SK-N-SH (cell line): ENCODE measurements around the gene ADISSP.
A peak's percentile ranks its signal among the peaks of the same experiment; 100 is the strongest.

Experiments used
- CTCF ChIP-seq: fragments of 200-600 bp; sonication (generic); IDR thresholded peaks from 2 replicates; pipeline ENCODE4 v1.6.1; 2017; ENCODE audit warnings: antibody characterized with exemption, mild to moderate bottlenecking, moderate library complexity
- EP300 ChIP-seq, 2 experiments: IDR thresholded peaks; 2 replicates each; pipeline versions ENCODE4 v1.4.0 to v1.6.1; 2012; ENCODE audit warnings: borderline replicate concordance in 1 of 2, low read depth in 1 of 2, low read length in 1 of 2
- EZH2phosphoT487 ChIP-seq: fragments of 200-600 bp; sonication (generic); IDR thresholded peaks from 2 replicates; pipeline ENCODE4 v1.6.1; 2017; ENCODE audit warnings: low read depth, mixed run types, mild to moderate bottlenecking, antibody characterized with exemption, moderate library complexity, borderline replicate concordance
- JUND ChIP-seq: IDR thresholded peaks from 2 replicates; pipeline ENCODE4 v1.4.0; 2012
- MXI1 ChIP-seq: IDR thresholded peaks from 2 replicates; pipeline ENCODE4 v1.6.1; 2012; ENCODE audit warnings: mild to moderate bottlenecking, low read depth, low read length, improper control_type of control experiment
- NFIC ChIP-seq: IDR thresholded peaks from 2 replicates; pipeline ENCODE4 v1.4.0; 2012; ENCODE audit warnings: borderline replicate concordance
- POLR2AphosphoS5 ChIP-seq: IDR thresholded peaks from 2 replicates; pipeline ENCODE4 v1.6.1; 2012; ENCODE audit warnings: low read depth, low read length
- SMC3 ChIP-seq: IDR thresholded peaks from 2 replicates; pipeline ENCODE4 v1.6.1; 2012; ENCODE audit warnings: low read depth, low read length, improper control_type of control experiment
- TCF12 ChIP-seq: IDR thresholded peaks from 2 replicates; pipeline ENCODE4 v1.4.0; 2012
- TEAD4 ChIP-seq: IDR thresholded peaks from 2 replicates; pipeline ENCODE4 v1.4.0; 2012; ENCODE audit warnings: mild to moderate bottlenecking, borderline replicate concordance; ENCODE audit not compliant: insufficient read depth
- TF ChIP-seq, protein P1 (sequence below): IDR thresholded peaks from 2 replicates; pipeline ENCODE4; 2012

- TF ChIP-seq NFIC, result peak; percentile 100
- TF ChIP-seq CTCF, result no peak
- TF ChIP-seq TEAD4, result peak; percentile 89
- TF ChIP-seq EZH2phosphoT487, result no peak
- TF ChIP-seq POLR2AphosphoS5, result peak; percentile 79; the same call in 1 of the 2 replicates
- peak; percentile 92 to 98 for TF ChIP-seq EP300 (IDR thresholded peaks at IDR 0.05; ENCODE audit: borderline replicate concordance in 1 of 2, low read depth in 1 of 2, low read length in 1 of 2)
- peak; percentile 98 for TF ChIP-seq JUND
- 0 out of 2 replicates have a peak, but pooled peaks have one; percentile 2 for TF ChIP-seq SMC3
- peak; percentile 73 for TF ChIP-seq MXI1
- TF ChIP-seq, protein P1, sequence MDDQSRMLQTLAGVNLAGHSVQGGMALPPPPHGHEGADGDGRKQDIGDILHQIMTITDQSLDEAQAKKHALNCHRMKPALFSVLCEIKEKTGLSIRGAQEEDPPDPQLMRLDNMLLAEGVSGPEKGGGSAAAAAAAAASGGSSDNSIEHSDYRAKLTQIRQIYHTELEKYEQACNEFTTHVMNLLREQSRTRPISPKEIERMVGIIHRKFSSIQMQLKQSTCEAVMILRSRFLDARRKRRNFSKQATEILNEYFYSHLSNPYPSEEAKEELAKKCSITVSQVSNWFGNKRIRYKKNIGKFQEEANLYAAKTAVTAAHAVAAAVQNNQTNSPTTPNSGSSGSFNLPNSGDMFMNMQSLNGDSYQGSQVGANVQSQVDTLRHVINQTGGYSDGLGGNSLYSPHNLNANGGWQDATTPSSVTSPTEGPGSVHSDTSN, result peak; percentile 77
- TF ChIP-seq TCF12, result peak; percentile 91
Observed at GRCh38 chr20:3811467-3812258, 44.1 kb upstream of the ADISSP start.
